ENCODE measurements around the gene CCDC80. TPM values are rescaled to one million over a fixed set of nuclear protein-coding genes. Genes with fewer than 3 reads are reported as not detected.

The CCDC80 gene
- total and polyA plus RNA-seq, 2 of the 4 experiments (the other 2 are of a cell fraction), result 387 to 418 TPM

DNA sequence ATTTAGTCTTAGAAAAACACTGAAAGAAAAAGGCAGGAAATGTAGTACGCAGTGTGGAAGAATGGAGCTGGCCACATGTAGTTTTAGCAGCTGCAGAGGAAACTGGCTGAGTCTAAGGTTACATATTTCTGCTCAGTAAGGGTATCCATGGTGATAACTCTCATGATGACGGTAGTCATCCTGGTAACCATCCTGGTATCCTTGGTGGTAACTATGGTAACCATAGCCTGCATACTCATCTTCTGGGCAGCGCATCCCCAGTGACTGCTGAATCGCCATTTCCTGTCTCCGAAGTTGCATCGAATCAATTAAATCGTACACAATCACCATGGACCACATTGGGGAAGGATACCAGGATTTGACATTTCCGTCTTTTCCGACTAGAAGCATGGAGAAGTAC, 35.7 kb downstream of the CCDC80 start:
- no TSS peak for BruUV-seq (replicated peaks)
- Histone ChIP-seq H3K4ac (ENCODE audit: low read depth, low read length) (no peak overlapping the region), H3K9ac (ENCODE audit: low read depth, low read length) (no peak overlapping the region), H3K27ac (ENCODE audit: insufficient read depth, low read length) (no peak overlapping the region), H3K4me2 (ENCODE audit: low read depth, low read length) (no peak overlapping the region), H3K9me3 (ENCODE audit: control insufficient read depth, insufficient read depth, low read length) (no peaks in the 10 kb centered on the region), H3K4me3 (ENCODE audit: insufficient read depth, low read depth, low read length) (no peak overlapping the region), H3K9me1 (ENCODE audit: insufficient read depth, low read length) (0 out of 2 replicates have a peak, but pooled peaks cover 3% of the 10 kb centered on the region), H4K20me1 (ENCODE audit: insufficient read depth, low read length) (no peaks in the 10 kb centered on the region), H2BK20ac (ENCODE audit: low read depth, low read length) (no peak overlapping the region), H3K23ac (ENCODE audit: low read depth, low read length) (no peak overlapping the region), H2BK120ac (ENCODE audit: low read depth, low read length) (no peak overlapping the region), H3K27me3 (ENCODE audit: control insufficient read depth, insufficient read depth, low read length) (no peaks in the 10 kb centered on the region), H4K5ac (ENCODE audit: low read depth, low read length) (no peak overlapping the region), H2BK5ac (ENCODE audit: low read depth, low read length, poor library complexity, severe bottlenecking) (no peak overlapping the region), H3K79me1 (ENCODE audit: low read depth in 1 of 2, low read length in 2 of 2) (no peaks in the 10 kb centered on the region), H2BK15ac (ENCODE audit: low read depth, low read length) (peak overlapping the region; percentile 36; the same call in 1 of the 3 replicates), H3K4me1 (ENCODE audit: control insufficient read depth, insufficient read depth, low read length) (peaks cover 3% of the 10 kb centered on the region; the same call in 1 of the 2 replicates), H2AK5ac (ENCODE audit: low read depth, low read length) (no peak overlapping the region; the same call in 1 of the 2 replicates), H3K14ac (replicated peaks; ENCODE audit: low read depth, low read length) (no peak overlapping the region), H3K18ac (ENCODE audit: low read depth, low read length) (no peak overlapping the region), H3K36me3 (ENCODE audit: control insufficient read depth, insufficient read depth, low read length) (peaks cover 23% of the 10 kb centered on the region), H4K91ac (ENCODE audit: insufficient read depth, low read depth, low read length) (no peak overlapping the region), H3K56ac (ENCODE audit: extremely low read depth, insufficient read depth, low read length) (no peak overlapping the region), H2AFZ (replicated peaks; ENCODE audit: low read length, poor library complexity) (no peak overlapping the region), H2AK9ac (replicated peaks; ENCODE audit: low read depth, low read length, poor library complexity) (no peak overlapping the region), H4K8ac (ENCODE audit: low read depth in 2 of 2, low read length in 2 of 2) (no peak overlapping the region)
- in situ Hi-C loops (cut with MboI; ENCODE audit: low sequenced_read_pairs) (no loop called here), dilution Hi-C loops (cut with HindIII; ENCODE audit: low sequenced_read_pairs, unreplicated experiment) (no loop called here), intact Hi-C loops (cut with micrococcal nuclease) (no loop called here)
- POLR2A ChIA-PET (ENCODE audit: unreplicated experiment), result no interaction called here
- DNase-seq, result peak; percentile 99
- 87% methylated on average over 6 of the region's 9 CpGs; no CpG with 5 or more reads in 1 of the 2 experiments for WGBS, 2 experiments (ENCODE audit: extremely low coverage in 2 of 2, insufficient read length in 1 of 2)
- ATAC-seq (ENCODE audit: low read depth), result peak; percentile 92
- TF ChIP-seq ELK1 (IDR thresholded peaks at IDR 0.05; ENCODE audit: borderline replicate concordance, low read depth, low read length) (no peak), CHD1 (IDR thresholded peaks at IDR 0.05; ENCODE audit: low read depth, low read length) (no peak), MXI1 (IDR thresholded peaks at IDR 0.05; ENCODE audit: borderline replicate concordance, low read depth, low read length) (0 out of 2 replicates have a peak, but pooled peaks have one; percentile 61), RAD21 (IDR thresholded peaks at IDR 0.05; ENCODE audit: low read length) (no peak), RCOR1 (IDR thresholded peaks at IDR 0.05; ENCODE audit: insufficient replicate concordance, low read length) (peak; percentile 46), CEBPB (IDR thresholded peaks at IDR 0.05; ENCODE audit: low read depth, low read length) (peak; percentile 30; the same call in 1 of the 2 replicates), NFE2L2 (IDR thresholded peaks at IDR 0.05; ENCODE audit: low read depth, low read length) (peak; percentile 43; the same call in 1 of the 2 replicates), FOS (IDR thresholded peaks at IDR 0.05; ENCODE audit: low read depth, low read length) (peak; percentile 32; the same call in 1 of the 2 replicates), MAFK (IDR thresholded peaks at IDR 0.05; ENCODE audit: low read depth, low read length) (peak; percentile 84), RFX5 (IDR thresholded peaks at IDR 0.05; ENCODE audit: low read depth, low read length) (no peak), BHLHE40 (IDR thresholded peaks at IDR 0.05; ENCODE audit: low read depth, low read length) (no peak), SMC3 (IDR thresholded peaks at IDR 0.05; ENCODE audit: low read depth, low read length) (no peak)
- CTCF ChIA-PET, result interaction anchor here (0.5 to 0.8 kb wide), 2 partner anchors 8 to 430 kb away, joined by 3 read pairs; no protein-coding TSS in a partner anchor

All from IMR-90 (cell line).